Neural progenitor cell (in vitro differentiated cells): ENCODE data around the gene LYPLA2. TPM values are rescaled to one million over a fixed set of nuclear protein-coding genes. Genes with fewer than 3 reads are reported as not detected.

Experiments
- DNase-seq: peaks from one replicate; pipeline ENCODE4 v3.0.0-alpha.2; 2016; ENCODE audit warnings: low spot score
- H2AFZ ChIP-seq: fragments of 200-600 bp; sonication (generic); replicated peaks from 2 replicates; pipeline ENCODE4 v1.6.1; 2016; ENCODE audit warnings: antibody characterized with exemption
- H3F3A ChIP-seq: fragments of 200-600 bp; sonication (generic); 2 replicates; pipeline ENCODE4 v1.6.1; 2016; ENCODE audit warnings: antibody characterized with exemption, low read depth
- H3K27ac ChIP-seq: fragments of 200-600 bp; sonication (generic); 2 replicates; pipeline ENCODE4 v1.5.1; 2016; ENCODE audit warnings: mild to moderate bottlenecking
- H3K27me3 ChIP-seq: fragments of 200-600 bp; sonication (generic); 2 replicates; pipeline ENCODE4 v1.6.1; 2016; ENCODE audit warnings: mild to moderate bottlenecking, moderate library complexity
- H3K36me3 ChIP-seq: fragments of 200-600 bp; sonication (generic); 2 replicates; pipeline ENCODE4 v1.5.1; 2016
- H3K4me1 ChIP-seq: fragments of 200-600 bp; sonication (generic); 2 replicates; pipeline ENCODE4 v1.6.1; 2016; ENCODE audit warnings: mixed run types
- H3K4me2 ChIP-seq: fragments of 200-600 bp; sonication (generic); 2 replicates; pipeline ENCODE4 v1.6.1; 2016
- H3K4me3 ChIP-seq: fragments of 200-600 bp; sonication (generic); 2 replicates; pipeline ENCODE4 v1.5.1; 2016
- H3K79me2 ChIP-seq: fragments of 200-600 bp; sonication (generic); 2 replicates; pipeline ENCODE4 v1.6.1; 2016; ENCODE audit warnings: low read depth
- H3K9ac ChIP-seq: fragments of 200-600 bp; sonication (generic); 2 replicates; pipeline ENCODE4 v1.6.1; 2016
- H3K9me3 ChIP-seq: fragments of 200-600 bp; sonication (generic); 2 replicates; pipeline ENCODE4 v1.5.1; 2016; ENCODE audit warnings: low read depth
- H4K20me1 ChIP-seq: fragments of 200-600 bp; sonication (generic); 2 replicates; pipeline ENCODE4 v1.6.1; 2016; ENCODE audit warnings: low read depth
- H3K27ac Mint-ChIP-seq: 3 replicates; pipeline ENCODE4 v1.8.0; 2021; ENCODE audit warnings: mixed read lengths
- H3K27me3 Mint-ChIP-seq: 2 replicates; pipeline ENCODE4 v1.8.0; 2022; ENCODE audit warnings: low read depth, mild to moderate bottlenecking, inconsistent platforms, moderate library complexity, mixed read lengths; ENCODE audit not compliant: insufficient read depth
- H3K36me3 Mint-ChIP-seq: 3 replicates; pipeline ENCODE4 v1.8.0; 2021; ENCODE audit warnings: mixed read lengths
- H3K4me1 Mint-ChIP-seq: 3 replicates; pipeline ENCODE4 v1.8.0; 2021; ENCODE audit warnings: mixed read lengths
- H3K4me3 Mint-ChIP-seq: 3 replicates; pipeline ENCODE4 v1.8.0; 2021; ENCODE audit warnings: mild to moderate bottlenecking, moderate library complexity, mixed read lengths
- H3K9me3 Mint-ChIP-seq: 3 replicates; pipeline ENCODE4 v1.8.0; 2020; ENCODE audit warnings: mixed read lengths
- CTCF ChIP-seq: fragments of 200-600 bp; sonication (generic); IDR thresholded peaks from 2 replicates; pipeline ENCODE4 v1.5.1; 2017; ENCODE audit warnings: antibody characterized with exemption, mild to moderate bottlenecking
- EZH2 ChIP-seq: fragments of 200-600 bp; sonication (generic); IDR thresholded peaks from 2 replicates; pipeline ENCODE4 v1.6.1; 2017; ENCODE audit warnings: antibody characterized with exemption, mild to moderate bottlenecking, moderate library complexity
- EZH2phosphoT487 ChIP-seq: fragments of 200-600 bp; sonication (generic); IDR thresholded peaks from 2 replicates; pipeline ENCODE4 v1.6.1; 2017; ENCODE audit warnings: antibody characterized with exemption
- total RNA-seq: library from RNA; depleted of rRNA; stranded (reverse); fragments of >200 nt; gene quantifications from 2 replicates; pipeline ENCODE4 v1.2.3, GENCODE V29; 2015; ENCODE audit warnings: low replicate concordance

The LYPLA2 gene
- total RNA-seq, 1 donor from 2014 or later, result 41.8 TPM

- peak overlapping the region; percentile 59 for H3K27ac ChIP-seq
- Mint-ChIP-seq H3K36me3 (peaks cover 33% of the 10 kb centered on the region), H3K4me3 (no peak overlapping the region), H3K9me3 (no peaks in the 10 kb centered on the region), H3K4me1 (peaks cover 4% of the 10 kb centered on the region), H3K27me3 (peaks cover 2% of the 10 kb centered on the region), H3K27ac (peak overlapping the region; percentile 68)
- no peak overlapping the region for H3K4me3 ChIP-seq
- no peaks in the 10 kb centered on the region for H3K27me3 ChIP-seq
- peaks cover 17% of the 10 kb centered on the region for H3K36me3 ChIP-seq
- peaks cover 19% of the 10 kb centered on the region for H3F3A ChIP-seq
- H3K9me3 ChIP-seq, result no peaks in the 10 kb centered on the region
- TF ChIP-seq EZH2phosphoT487 (no peak), CTCF (peak; percentile 76), EZH2 (no peak)
- H3K4me2 ChIP-seq, result no peak overlapping the region
- no peaks in the 10 kb centered on the region for H3K4me1 ChIP-seq
- no peak overlapping the region for H3K9ac ChIP-seq
- H2AFZ ChIP-seq, result no peak overlapping the region
- H3K79me2 ChIP-seq, result peaks cover 51% of the 10 kb centered on the region
- DNase-seq, result peak; percentile 66
- H4K20me1 ChIP-seq, result peaks cover 33% of the 10 kb centered on the region
These were observed 39.7 kb upstream of the LYPLA2 start for GRCh38 chr1:23751050-23751814.

- peaks cover 19% of the 10 kb centered on the region for H3F3A ChIP-seq
- no peaks in the 10 kb centered on the region for H3K4me1 ChIP-seq
- TF ChIP-seq EZH2phosphoT487 (no peak), EZH2 (no peak), CTCF (no peak)
- Mint-ChIP-seq H3K36me3 (peaks cover 33% of the 10 kb centered on the region), H3K27ac (no peak overlapping the region), H3K4me1 (peaks cover under 1% of the 10 kb centered on the region), H3K27me3 (peaks cover 2% of the 10 kb centered on the region), H3K4me3 (no peak overlapping the region), H3K9me3 (no peaks in the 10 kb centered on the region)
- no peak overlapping the region for H3K9ac ChIP-seq
- peaks cover 45% of the 10 kb centered on the region for H3K79me2 ChIP-seq
- no peak overlapping the region for H2AFZ ChIP-seq
- no peak for DNase-seq
- H3K4me3 ChIP-seq, result no peak overlapping the region
- H3K27ac ChIP-seq, result no peak overlapping the region
- no peaks in the 10 kb centered on the region for H3K9me3 ChIP-seq
- H3K27me3 ChIP-seq, result no peaks in the 10 kb centered on the region
- no peak overlapping the region for H3K4me2 ChIP-seq
- peaks cover 17% of the 10 kb centered on the region for H3K36me3 ChIP-seq
- H4K20me1 ChIP-seq, result peaks cover 29% of the 10 kb centered on the region
These were observed 39.1 kb upstream of the LYPLA2 start for GRCh38 chr1:23751815-23752200.

- Mint-ChIP-seq H3K36me3 (peaks cover 34% of the 10 kb centered on the region), H3K4me1 (no peaks in the 10 kb centered on the region), H3K27ac (no peak overlapping the region), H3K27me3 (peaks cover 2% of the 10 kb centered on the region), H3K9me3 (no peaks in the 10 kb centered on the region), H3K4me3 (no peak overlapping the region)
- Histone ChIP-seq H3K27ac (no peak overlapping the region), H3K27me3 (no peaks in the 10 kb centered on the region), H3K36me3 (peaks cover 17% of the 10 kb centered on the region), H2AFZ (no peak overlapping the region), H3K4me1 (no peaks in the 10 kb centered on the region), H3K4me2 (no peak overlapping the region), H3K9ac (no peak overlapping the region), H3K4me3 (no peak overlapping the region), H3F3A (peaks cover 22% of the 10 kb centered on the region), H4K20me1 (peaks cover 18% of the 10 kb centered on the region), H3K9me3 (no peaks in the 10 kb centered on the region), H3K79me2 (peaks cover 34% of the 10 kb centered on the region)
- DNase-seq, result no peak
- TF ChIP-seq EZH2phosphoT487 (no peak), CTCF (no peak), EZH2 (no peak)
These were observed 38.0 kb upstream of the LYPLA2 start for GRCh38 chr1:23752909-23753308.
